Immature natural killer cell (primary cell): ENCODE results near the gene IFTAP. TPM values are rescaled to one million over a fixed set of nuclear protein-coding genes. Genes with fewer than 3 reads are reported as not detected.
A peak's percentile ranks its signal among the peaks of the same experiment; 100 is the strongest.
"Not testable (repeated sequence)": the region's sequence is repeated elsewhere in the genome, so short reads cannot be mapped to it uniquely, and the experiment has no call there.

Experiments used
- DNase-seq, 3 donors: peaks; one replicate each; pipeline ENCODE4 v3.0.0; 2022; ENCODE audit warnings: mixed read lengths in 1 of 3
- H3K27ac Mint-ChIP-seq, 6 donors: one replicate each; pipeline ENCODE4 v1.8.0; 2020; ENCODE audit warnings: mixed read lengths in 6 of 6, mild to moderate bottlenecking in 5 of 6, inconsistent platforms in 4 of 6, moderate library complexity in 3 of 6
- H3K27me3 Mint-ChIP-seq, 3 donors: one replicate each; pipeline ENCODE4 v1.8.0; 2020 to 2021; ENCODE audit warnings: low read depth in 3 of 3, mild to moderate bottlenecking in 3 of 3, mixed read lengths in 3 of 3, moderate library complexity in 3 of 3, inconsistent platforms in 1 of 3
- H3K36me3 Mint-ChIP-seq, 3 donors: one replicate each; pipeline ENCODE4 v1.8.0; 2020; ENCODE audit warnings: mixed read lengths in 3 of 3, inconsistent platforms in 2 of 3, mild to moderate bottlenecking in 2 of 3
- H3K4me1 Mint-ChIP-seq, 2 donors: one replicate each; pipeline ENCODE4 v1.8.0; 2020; ENCODE audit warnings: inconsistent platforms in 2 of 2, mild to moderate bottlenecking in 2 of 2, mixed read lengths in 2 of 2, moderate library complexity in 1 of 2
- H3K4me3 Mint-ChIP-seq, 5 donors: one replicate each; pipeline ENCODE4 v1.8.0; 2020; ENCODE audit warnings: mild to moderate bottlenecking in 5 of 5, mixed read lengths in 5 of 5, inconsistent platforms in 3 of 5, moderate library complexity in 3 of 5
- H3K9me3 Mint-ChIP-seq, 6 donors: one replicate each; pipeline ENCODE4 v1.8.0; 2020; ENCODE audit warnings: mild to moderate bottlenecking in 6 of 6, mixed read lengths in 6 of 6, inconsistent platforms in 4 of 6, moderate library complexity in 3 of 6
- polyA plus RNA-seq, 3 donors: library from polyadenylated mRNA; unstranded; fragments of 300-500 nt; fragmentation: Illumina TruSeq; gene quantifications; one replicate each; pipeline ENCODE4 v1.2.3, GENCODE V29; 2021

Gene IFTAP
- polyA plus RNA-seq, 3 donors from 2014 or later = 3.1 to 11.8 (median 3.2) TPM

GRCh38 chr11:36631774-36632173, 37.5 kb downstream of the IFTAP start:
- no peaks in the 10 kb centered on the region for H3K4me1 Mint-ChIP-seq
- H3K27ac Mint-ChIP-seq = no peak overlapping the region
- H3K27me3 Mint-ChIP-seq = peaks cover 0 to 3% (median 2%) of the 10 kb centered on the region in 3 donors
- H3K9me3 Mint-ChIP-seq = no peaks in the 10 kb centered on the region
- H3K4me3 Mint-ChIP-seq = no peak overlapping the region
- DNase-seq = no peak
- no peaks in the 10 kb centered on the region for H3K36me3 Mint-ChIP-seq

- Mint-ChIP-seq H3K4me3 (no peak overlapping the region), H3K27me3 (peaks cover 0 to 3% (median 3%) of the 10 kb centered on the region in 3 donors), H3K36me3 (no peaks in the 10 kb centered on the region), H3K27ac (no peak overlapping the region), H3K4me1 (no peaks in the 10 kb centered on the region), H3K9me3 (no peaks in the 10 kb centered on the region)
- DNase-seq = no peak
These were observed 41.0 kb downstream of the IFTAP start for GRCh38 chr11:36635066-36635862.

GRCh38 chr11:36638556-36638955, 44.3 kb downstream of the IFTAP start:
- Mint-ChIP-seq H3K27ac (no peak overlapping the region), H3K9me3 (peaks cover 0 to 4% (median 0%) of the 10 kb centered on the region in 6 donors), H3K4me1 (no peaks in the 10 kb centered on the region), H3K4me3 (no peak overlapping the region), H3K27me3 (peaks cover 2 to 8% (median 3%) of the 10 kb centered on the region in 3 donors), H3K36me3 (no peaks in the 10 kb centered on the region)
- no peak for DNase-seq

GRCh38 chr11:36657610-36658267, 63.4 kb downstream of the IFTAP start:
- no peaks in the 10 kb centered on the region for H3K4me1 Mint-ChIP-seq
- DNase-seq = no peak
- peaks cover 0 to 3% (median 0%) of the 10 kb centered on the region in 6 donors for H3K9me3 Mint-ChIP-seq
- H3K4me3 Mint-ChIP-seq = no peak overlapping the region
- H3K27me3 Mint-ChIP-seq = peaks cover 0 to 1% (median 0%) of the 10 kb centered on the region in 3 donors
- no peak overlapping the region for H3K27ac Mint-ChIP-seq
- peaks cover 0 to 5% (median 0%) of the 10 kb centered on the region in 3 donors for H3K36me3 Mint-ChIP-seq

- not testable (repeated sequence) for H3K9me3 Mint-ChIP-seq, H3K4me3 Mint-ChIP-seq, H3K4me1 Mint-ChIP-seq, DNase-seq, H3K27me3 Mint-ChIP-seq, H3K27ac Mint-ChIP-seq, H3K36me3 Mint-ChIP-seq
These were observed 67.1 kb downstream of the IFTAP start for GRCh38 chr11:36661359-36661758.

- Mint-ChIP-seq H3K36me3 (no peaks in the 10 kb centered on the region), H3K27ac (no peak overlapping the region), H3K9me3 (peaks cover 0 to 2% (median 0%) of the 10 kb centered on the region in 6 donors), H3K27me3 (peaks cover 0 to 10% (median 7%) of the 10 kb centered on the region in 3 donors), H3K4me3 (no peak overlapping the region), H3K4me1 (no peaks in the 10 kb centered on the region)
- DNase-seq = peak; percentile 38 to 47 (median 42)
These were observed 78.6 kb downstream of the IFTAP start for GRCh38 chr11:36672815-36673450.

- H3K4me1 Mint-ChIP-seq, H3K27me3 Mint-ChIP-seq, H3K27ac Mint-ChIP-seq, H3K9me3 Mint-ChIP-seq, H3K36me3 Mint-ChIP-seq, DNase-seq, H3K4me3 Mint-ChIP-seq: not testable (repeated sequence)
These were observed 85.2 kb downstream of the IFTAP start for GRCh38 chr11:36679547-36679946.

- Mint-ChIP-seq H3K27ac (no peak overlapping the region), H3K9me3 (no peaks in the 10 kb centered on the region), H3K4me1 (no peaks in the 10 kb centered on the region), H3K36me3 (no peaks in the 10 kb centered on the region), H3K27me3 (peaks cover 0 to 12% (median 5%) of the 10 kb centered on the region in 3 donors), H3K4me3 (no peak overlapping the region)
- no peak for DNase-seq
These were observed 89.5 kb downstream of the IFTAP start for GRCh38 chr11:36683818-36684217.

- H3K4me3 Mint-ChIP-seq = no peak overlapping the region
These were observed 90.8 kb downstream of the IFTAP start for GRCh38 chr11:36684840-36685801.

GRCh38 chr11:36688132-36688531, 93.8 kb downstream of the IFTAP start:
- no peaks in the 10 kb centered on the region for H3K36me3 Mint-ChIP-seq
- no peaks in the 10 kb centered on the region for H3K9me3 Mint-ChIP-seq
- no peak for DNase-seq
- H3K4me1 Mint-ChIP-seq = no peaks in the 10 kb centered on the region
- H3K4me3 Mint-ChIP-seq = no peak overlapping the region
- no peak overlapping the region for H3K27ac Mint-ChIP-seq
- H3K27me3 Mint-ChIP-seq = peaks cover 0 to 9% (median 8%) of the 10 kb centered on the region in 3 donors

More at GRCh38 chr11:36684840-36685801, 90.8 kb downstream of the IFTAP start:
- peak; percentile 24 to 47 (median 25) for DNase-seq
- no peaks in the 10 kb centered on the region for H3K9me3 Mint-ChIP-seq
- H3K27ac Mint-ChIP-seq = no peak overlapping the region
- H3K36me3 Mint-ChIP-seq = no peaks in the 10 kb centered on the region
- no peaks in the 10 kb centered on the region for H3K4me1 Mint-ChIP-seq
- H3K27me3 Mint-ChIP-seq = peaks cover 0 to 12% (median 5%) of the 10 kb centered on the region in 3 donors

- no peak for DNase-seq
- Mint-ChIP-seq H3K36me3 (no peaks in the 10 kb centered on the region), H3K4me3 (no peak overlapping the region), H3K27ac (no peak overlapping the region), H3K9me3 (no peaks in the 10 kb centered on the region), H3K27me3 (peaks cover 0 to 9% (median 8%) of the 10 kb centered on the region in 3 donors), H3K4me1 (no peaks in the 10 kb centered on the region)
These were observed 94.4 kb downstream of the IFTAP start for GRCh38 chr11:36688571-36689291.

GRCh38 chr11:36689442-36689841, 95.1 kb downstream of the IFTAP start:
- no peak for DNase-seq
- no peaks in the 10 kb centered on the region for H3K4me1 Mint-ChIP-seq
- no peak overlapping the region for H3K4me3 Mint-ChIP-seq
- no peak overlapping the region for H3K27ac Mint-ChIP-seq
- H3K27me3 Mint-ChIP-seq = peaks cover 0 to 9% (median 7%) of the 10 kb centered on the region in 3 donors
- H3K9me3 Mint-ChIP-seq = no peaks in the 10 kb centered on the region
- H3K36me3 Mint-ChIP-seq = no peaks in the 10 kb centered on the region

- Mint-ChIP-seq H3K4me1 (no peaks in the 10 kb centered on the region), H3K4me3 (no peak overlapping the region), H3K27me3 (peaks cover 6 to 8% (median 8%) of the 10 kb centered on the region in 3 donors), H3K36me3 (no peaks in the 10 kb centered on the region), H3K9me3 (no peaks in the 10 kb centered on the region), H3K27ac (no peak overlapping the region)
- DNase-seq = no peak
These were observed 98.4 kb downstream of the IFTAP start for GRCh38 chr11:36692704-36693103.
